Adrenal gland (tissue), 12 donors: Measurements from ENCODE around the gene DHRS3. TPM values are rescaled to one million over a fixed set of nuclear protein-coding genes. Genes with fewer than 3 reads are reported as not detected.
A peak's percentile ranks its signal among the peaks of the same experiment; 100 is the strongest.

ENCODE experiments used
- DNase-seq, 7 donors: peaks; one replicate each; pipeline ENCODE4 v3.0.0-alpha.2; 2019 to 2020
- H3K27ac ChIP-seq, 5 donors: fragments of 200-600 bp; sonication (generic) in 4 of 5; 1 replicate in 3 of 5; 2 replicates in 2 of 5; pipeline versions ENCODE4 v1.5.1 to v1.8.0; 2016 to 2020; ENCODE audit warnings: mild to moderate bottlenecking in 1 of 5
- H3K27me3 ChIP-seq: fragments of 200-600 bp; 2 replicates; pipeline ENCODE4 v1.8.0; 2021
- H3K36me3 ChIP-seq, 2 donors: fragments of 200-600 bp; replicated peaks in 1 of 2; 1 replicate in 1 of 2; 2 replicates in 1 of 2; pipeline versions ENCODE4 v1.5.1 to v1.8.0; 2018 to 2022
- H3K4me1 ChIP-seq, 2 donors: fragments of 200-600 bp; replicated peaks in 1 of 2; 1 replicate in 1 of 2; 2 replicates in 1 of 2; pipeline versions ENCODE4 v1.5.1 to v1.8.0; 2018 to 2021
- H3K4me3 ChIP-seq, 4 donors: fragments of 200-600 bp; sonication (generic) in 3 of 4; one replicate each; pipeline ENCODE4 v1.5.1; 2016 to 2018
- H3K9me3 ChIP-seq, 3 donors: fragments of 200-600 bp; sonication (generic) in 1 of 3; replicated peaks in 1 of 3; 1 replicate in 2 of 3; 2 replicates in 1 of 3; pipeline versions ENCODE4 v1.5.1 to v1.8.0; 2016 to 2021
- CTCF ChIP-seq, 6 experiments: fragments of 450-650 bp in 4 of 6; fragments of 200-600 bp in 2 of 6; sonication (generic) in 1 of 6; IDR thresholded peaks; 1 replicate in 5 of 6; 2 replicates in 1 of 6; pipeline versions ENCODE4 v1.5.1 to v1.8.0; 2016 to 2021; ENCODE audit warnings: antibody characterized with exemption in 6 of 6, mild to moderate bottlenecking in 2 of 6, moderate library complexity in 1 of 6
- POLR2A ChIP-seq, 2 donors: fragments of 450-650 bp; IDR thresholded peaks; one replicate each; pipeline ENCODE4 v1.6.1; 2017; ENCODE audit warnings: antibody characterized with exemption in 2 of 2, mild to moderate bottlenecking in 2 of 2, moderate library complexity in 1 of 2
- WGBS, 4 donors: extraction: QIAGEN DNeasy Blood & Tissue Kit in 2 of 4; methylation state at CpG; one replicate each; pipeline versions ENCODE4 v1.1.5 to v1.1.7; 2013 to 2017; 5-methylcytosine and 5-hydroxymethylcytosine counted together
- intact Hi-C, 2 donors: fragments of 100-400 bp; cut with DNase I; formaldehyde crosslinking; loops; one replicate each; pipeline versions ENCODE4 v1.14.1 to v1.15.0; 2022 to 2023
- polyA plus RNA-seq, 3 donors: library from polyadenylated mRNA; stranded (reverse); fragments of 200-250 nt in 2 of 3; fragments of 350-450 nt in 1 of 3; fragmentation: Illumina TruSeq in 1 of 3; extraction: RNeasy Lipid Tissue Mini Kit (QIAGEN cat#74804) in 1 of 3; gene quantifications; one replicate each; pipeline ENCODE4 v1.2.3, GENCODE V29; 2013 to 2014
- total RNA-seq, 9 donors: library from RNA; depleted of rRNA in 4 of 9; stranded (reverse); fragments of >200 nt in 4 of 9; fragments of 120-200 nt in 1 of 9; fragmentation: NEBNext Ultra II Directional in 1 of 9; extraction: Animal tissue kit (Norgen Biotek cat#: 25700) in 1 of 9; gene quantifications; one replicate each; pipeline versions ENCODE4 v1.1.0 to v1.2.4, GENCODE V29; 2013 to 2023
- donor health status: healthy with polysubstance abuse.
- donor health status: Bipolar disorder and iron deficiency.
- donor health status: DM: yes; HTN: yes; CAD: no.
- donor health status: DM: no; HTN: no; CAD: no.
- donor health status: DM: no; HTN: no; CAD: no.
- donor health status: DM: yes; HTN: yes; CAD: no.

Gene DHRS3
- total and polyA plus RNA-seq, 12 donors = 7.7 to 72.4 (median 41.3) TPM

GRCh38 chr1:12552951-12553921, 64.8 kb downstream of the DHRS3 start:
- H3K9me3 ChIP-seq = no peaks in the 10 kb centered on the region
- no peak for DNase-seq
- 85 to 88% (median 87%) methylated on average over 14 to 16 of the region's 16 CpGs for WGBS, 4 donors
- peaks cover 9 to 25% of the 10 kb centered on the region in 2 donors for H3K4me1 ChIP-seq
- no peaks in the 10 kb centered on the region for H3K36me3 ChIP-seq
- H3K27me3 ChIP-seq = no peaks in the 10 kb centered on the region
- peak overlapping the region in 1 of 5 donors; percentile 47 for H3K27ac ChIP-seq
- no peak overlapping the region for H3K4me3 ChIP-seq
- TF ChIP-seq POLR2A (IDR thresholded peaks at IDR 0.05) = no peak
- TF ChIP-seq CTCF (IDR thresholded peaks at IDR 0.05) = no peak
- intact Hi-C loops = no loop called here

DNA sequence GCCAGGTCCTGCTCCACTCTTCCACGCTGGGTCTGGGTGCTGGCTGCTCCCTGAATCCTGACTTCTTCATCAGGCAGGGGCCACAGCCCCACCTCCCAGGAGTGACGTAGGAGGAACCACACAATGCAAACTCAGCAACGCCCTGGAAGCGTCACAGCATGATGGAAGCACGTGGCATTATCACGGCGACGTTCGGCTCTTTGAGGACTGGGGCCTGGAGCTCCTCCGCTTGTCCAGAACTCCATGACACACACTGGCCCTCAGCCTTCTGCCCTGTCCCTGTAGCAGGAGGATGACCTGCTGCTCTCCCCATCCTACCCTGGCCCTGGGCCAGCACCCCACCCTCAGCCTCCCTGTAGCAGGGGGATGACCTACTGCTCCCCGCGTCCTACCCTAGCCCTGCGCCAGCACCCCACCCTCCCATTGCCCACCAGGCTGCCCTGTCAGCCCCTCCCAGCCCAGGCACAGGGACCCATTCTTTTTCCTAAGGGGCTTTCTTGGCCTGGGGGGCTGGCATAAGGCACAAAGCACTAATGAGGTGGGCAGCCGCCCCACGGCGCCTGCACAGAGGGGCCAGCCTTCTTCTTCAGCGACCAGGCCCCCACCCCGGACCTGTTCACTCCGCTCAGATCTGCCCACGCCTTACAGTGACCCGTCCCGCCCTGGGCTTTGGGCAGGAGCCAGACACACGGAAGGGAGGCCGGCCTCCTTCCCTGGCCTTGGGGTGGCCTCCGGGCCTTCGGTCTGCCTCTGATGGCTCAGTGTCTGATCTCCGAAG, 65.7 kb downstream of the DHRS3 start:
- no peak for DNase-seq
- Histone ChIP-seq H3K4me3 (no peak overlapping the region), H3K4me1 (peaks cover 9 to 25% of the 10 kb centered on the region in 2 donors), H3K9me3 (no peaks in the 10 kb centered on the region), H3K27ac (peak overlapping the region in 1 of 5 donors; percentile 47), H3K27me3 (no peaks in the 10 kb centered on the region), H3K36me3 (no peaks in the 10 kb centered on the region)
- TF ChIP-seq CTCF (IDR thresholded peaks at IDR 0.05) (no peak), POLR2A (IDR thresholded peaks at IDR 0.05) (no peak)
- intact Hi-C loops = no loop called here
- WGBS, 4 donors = 89 to 93% (median 89%) methylated on average over 20 to 27 of the region's 27 CpGs; no CpG with 5 or more reads in 1 of the 4 donors

- H3K4me1 ChIP-seq = peaks cover 9 to 25% of the 10 kb centered on the region in 2 donors
These were observed 66.4 kb downstream of the DHRS3 start for GRCh38 chr1:12551584-12551983.

More at GRCh38 chr1:12551584-12551983, 66.4 kb downstream of the DHRS3 start:
- no peak overlapping the region for H3K27ac ChIP-seq
- no peaks in the 10 kb centered on the region for H3K27me3 ChIP-seq
- intact Hi-C loops = no loop called here
- no peak overlapping the region for H3K4me3 ChIP-seq
- DNase-seq = no peak
- H3K36me3 ChIP-seq = no peaks in the 10 kb centered on the region
- H3K9me3 ChIP-seq = no peaks in the 10 kb centered on the region
- TF ChIP-seq CTCF (IDR thresholded peaks at IDR 0.05) (no peak), POLR2A (IDR thresholded peaks at IDR 0.05) (no peak)
